Nephron (organoid): Measurements from ENCODE around the gene TCF12.

Source experiments
- H3K27ac Mint-ChIP-seq, 3 experiments: 2 replicates each; pipeline ENCODE4 v1.8.0; 2020; ENCODE audit warnings: mixed read lengths in 3 of 3, mild to moderate bottlenecking in 2 of 3, moderate library complexity in 1 of 3
- H3K27me3 Mint-ChIP-seq: 2 replicates; pipeline ENCODE4 v1.8.0; 2021; ENCODE audit warnings: low read depth, mild to moderate bottlenecking, moderate library complexity, mixed read lengths
- H3K36me3 Mint-ChIP-seq: 2 replicates; pipeline ENCODE4 v1.8.0; 2020; ENCODE audit warnings: low read depth, mixed read lengths
- H3K4me1 Mint-ChIP-seq: 2 replicates; pipeline ENCODE4 v1.8.0; 2020; ENCODE audit warnings: mixed read lengths
- H3K4me3 Mint-ChIP-seq, 3 experiments: 2 replicates each; pipeline ENCODE4 v1.8.0; 2020; ENCODE audit warnings: mild to moderate bottlenecking in 3 of 3, mixed read lengths in 3 of 3, moderate library complexity in 2 of 3
- H3K9me3 Mint-ChIP-seq: 2 replicates; pipeline ENCODE4 v1.8.0; 2020; ENCODE audit warnings: mixed read lengths
- TF ChIP-seq, protein P1 (sequence below), 3 experiments: fragments of 200-600 bp; sonication (generic); IDR thresholded peaks; one replicate each; pipeline ENCODE4 v1.5.0; 2021; ENCODE audit warnings: antibody characterized with exemption in 3 of 3; ENCODE audit not compliant: unreplicated experiment in 3 of 3

Gene TCF12

DNA sequence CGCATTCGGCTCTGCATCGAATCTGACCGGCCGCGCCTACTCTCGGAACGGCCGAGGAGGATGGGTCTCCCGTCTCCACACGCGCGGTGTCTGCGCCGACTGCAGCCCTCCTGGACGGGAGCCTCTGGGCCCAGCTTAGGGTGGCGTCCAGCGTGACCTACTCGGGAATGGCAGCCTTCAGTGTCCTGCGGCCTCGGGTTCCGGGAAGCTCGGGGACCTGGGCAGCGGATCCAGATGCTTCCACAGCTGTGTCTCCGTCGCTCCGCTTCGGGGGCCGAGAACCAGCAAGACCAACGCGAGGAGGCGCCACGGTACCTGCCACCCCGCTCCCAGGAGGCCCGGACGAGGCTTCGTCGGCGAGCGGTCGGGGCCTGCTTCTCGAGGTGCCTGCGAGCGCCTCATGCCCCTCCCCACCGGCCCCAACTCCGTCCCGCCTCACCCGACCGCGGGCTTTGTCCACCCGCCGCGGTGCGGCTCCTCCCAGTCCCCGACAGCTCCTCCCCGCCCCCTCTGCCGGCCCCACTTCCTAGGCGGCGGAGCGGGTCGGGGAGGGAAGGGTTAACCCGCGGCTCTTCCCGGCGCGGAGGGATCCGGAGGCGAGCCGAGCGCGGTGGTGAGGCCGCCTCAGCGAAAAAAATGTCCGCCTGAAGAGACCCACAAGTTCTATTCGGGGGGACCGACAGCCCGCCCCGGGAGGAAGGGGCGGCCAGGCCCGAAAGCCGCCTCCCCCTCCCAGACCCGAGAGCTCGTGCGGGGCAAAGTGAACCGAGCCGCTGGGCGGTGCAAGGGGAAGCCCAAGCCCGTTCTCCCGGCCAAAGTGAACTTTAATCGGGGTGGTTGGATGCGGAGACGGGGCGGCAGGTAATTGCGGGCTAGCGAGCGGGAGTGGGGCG lies at the start of gene TCF12:
TCF12 (plus strand) TSS at position 599 of the 893 bp plus-strand sequence. CDS start 1,270 bp downstream, outside the sequence.
- H3K27me3 Mint-ChIP-seq = no peaks in the 10 kb centered on the region
- peak within 1 kb of the TSS; percentile 93 to 97 (median 94) for H3K4me3 Mint-ChIP-seq
- peaks cover 13% of the 10 kb centered on the region for H3K9me3 Mint-ChIP-seq
- TF ChIP-seq, protein P1, sequence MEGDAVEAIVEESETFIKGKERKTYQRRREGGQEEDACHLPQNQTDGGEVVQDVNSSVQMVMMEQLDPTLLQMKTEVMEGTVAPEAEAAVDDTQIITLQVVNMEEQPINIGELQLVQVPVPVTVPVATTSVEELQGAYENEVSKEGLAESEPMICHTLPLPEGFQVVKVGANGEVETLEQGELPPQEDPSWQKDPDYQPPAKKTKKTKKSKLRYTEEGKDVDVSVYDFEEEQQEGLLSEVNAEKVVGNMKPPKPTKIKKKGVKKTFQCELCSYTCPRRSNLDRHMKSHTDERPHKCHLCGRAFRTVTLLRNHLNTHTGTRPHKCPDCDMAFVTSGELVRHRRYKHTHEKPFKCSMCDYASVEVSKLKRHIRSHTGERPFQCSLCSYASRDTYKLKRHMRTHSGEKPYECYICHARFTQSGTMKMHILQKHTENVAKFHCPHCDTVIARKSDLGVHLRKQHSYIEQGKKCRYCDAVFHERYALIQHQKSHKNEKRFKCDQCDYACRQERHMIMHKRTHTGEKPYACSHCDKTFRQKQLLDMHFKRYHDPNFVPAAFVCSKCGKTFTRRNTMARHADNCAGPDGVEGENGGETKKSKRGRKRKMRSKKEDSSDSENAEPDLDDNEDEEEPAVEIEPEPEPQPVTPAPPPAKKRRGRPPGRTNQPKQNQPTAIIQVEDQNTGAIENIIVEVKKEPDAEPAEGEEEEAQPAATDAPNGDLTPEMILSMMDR (IDR thresholded peaks at IDR 0.05; ENCODE audit: unreplicated experiment in 3 of 3) = peak in 2 of 3 experiments; percentile 11 to 51
- H3K27ac Mint-ChIP-seq = peak within 1 kb of the TSS; percentile 85 to 97 (median 97)
- H3K36me3 Mint-ChIP-seq = peaks cover 63% of the 10 kb centered on the region
- H3K4me1 Mint-ChIP-seq = peaks cover 46% of the 10 kb centered on the region

- Mint-ChIP-seq H3K9me3 (no peaks in the 10 kb centered on the region), H3K36me3 (no peaks in the 10 kb centered on the region), H3K27ac (no peak overlapping the region), H3K4me3 (no peak overlapping the region), H3K4me1 (peaks cover 24% of the 10 kb centered on the region), H3K27me3 (peaks cover 3% of the 10 kb centered on the region)
- TF ChIP-seq, protein P1 (IDR thresholded peaks at IDR 0.05; ENCODE audit: unreplicated experiment in 3 of 3) = peak; percentile 17 to 47 (median 21)
These were observed 48.9 kb upstream of the TCF12 start for GRCh38 chr15:56869573-56869972.

DNA sequence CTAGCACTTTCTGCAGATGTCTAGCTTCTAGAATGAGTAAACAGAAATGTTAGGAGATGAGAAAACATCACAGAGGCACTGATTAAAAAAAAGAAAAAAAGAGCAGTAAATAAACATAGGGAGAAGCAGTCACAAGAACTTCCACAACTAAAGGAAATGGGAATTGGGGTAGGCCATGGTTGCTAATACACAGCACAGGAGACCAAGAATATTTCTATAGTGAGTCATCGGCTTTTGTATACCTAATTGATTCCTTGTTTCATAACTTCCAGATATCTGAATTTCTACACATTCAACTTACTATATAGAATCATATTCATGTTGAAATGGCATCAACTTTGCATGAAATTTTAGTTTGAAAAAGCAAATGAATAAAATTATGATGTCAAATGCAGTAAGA lies 47.3 kb upstream of the TCF12 start:
- Mint-ChIP-seq H3K27me3 (peaks cover 3% of the 10 kb centered on the region), H3K27ac (peak overlapping the region in 2 of 3 experiments; percentile 16 to 76), H3K4me1 (peaks cover 24% of the 10 kb centered on the region), H3K9me3 (no peaks in the 10 kb centered on the region), H3K4me3 (no peak overlapping the region), H3K36me3 (peaks cover 3% of the 10 kb centered on the region)
- TF ChIP-seq, protein P1 (IDR thresholded peaks at IDR 0.05; ENCODE audit: unreplicated experiment in 3 of 3) = no peak

- Mint-ChIP-seq H3K4me3 (no peak overlapping the region), H3K9me3 (no peaks in the 10 kb centered on the region), H3K36me3 (peaks cover 3% of the 10 kb centered on the region), H3K4me1 (peaks cover 24% of the 10 kb centered on the region), H3K27me3 (peaks cover 3% of the 10 kb centered on the region), H3K27ac (peak overlapping the region in 1 of 3 experiments; percentile 16)
- TF ChIP-seq, protein P1 (IDR thresholded peaks at IDR 0.05; ENCODE audit: unreplicated experiment in 3 of 3) = no peak
These were observed 46.6 kb upstream of the TCF12 start for GRCh38 chr15:56871867-56872266.

DNA sequence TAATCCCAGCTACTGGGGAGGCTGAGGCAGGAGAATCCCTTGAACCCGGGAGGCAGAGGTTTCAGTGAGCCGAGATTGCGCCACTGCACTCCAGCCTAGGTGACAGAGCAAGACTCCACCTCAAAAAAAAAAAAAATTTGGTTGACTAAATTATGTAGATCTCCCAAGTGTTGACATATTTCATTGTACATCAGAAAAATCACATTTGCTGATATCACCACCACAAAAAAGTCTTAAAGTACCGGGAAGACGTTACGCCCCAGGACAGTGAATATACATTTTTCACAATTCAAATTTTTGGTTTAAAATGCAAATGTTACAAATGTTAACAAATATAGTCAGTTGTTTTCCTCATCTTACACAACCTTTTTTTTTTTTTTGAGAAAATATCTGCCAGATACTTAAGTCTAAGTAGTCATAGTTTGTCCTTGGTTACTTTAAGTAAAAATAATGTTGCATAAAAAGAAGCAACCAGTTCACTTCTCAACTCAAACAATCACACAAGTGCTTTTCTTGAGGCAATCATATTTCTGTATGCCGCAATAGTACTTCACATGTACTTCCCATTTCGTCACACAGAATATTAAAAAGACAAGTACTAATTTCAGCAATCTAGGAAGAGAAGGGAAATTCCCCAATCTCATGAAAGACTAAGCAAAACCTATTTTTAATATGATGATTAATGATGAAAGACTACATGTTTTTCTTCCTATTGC lies 41.0 kb upstream of the TCF12 start:
- Mint-ChIP-seq H3K27me3 (no peaks in the 10 kb centered on the region), H3K36me3 (peaks cover 3% of the 10 kb centered on the region), H3K27ac (no peak overlapping the region), H3K4me1 (peaks cover 1% of the 10 kb centered on the region), H3K9me3 (no peaks in the 10 kb centered on the region), H3K4me3 (no peak overlapping the region)
- TF ChIP-seq, protein P1 (IDR thresholded peaks at IDR 0.05; ENCODE audit: unreplicated experiment in 3 of 3) = no peak
